ENCODE measurements around the gene ELOVL3.
"Not testable (repeated sequence)": the region's sequence is repeated elsewhere in the genome, so short reads cannot be mapped to it uniquely, and the experiment has no call there.

Gene ELOVL3

GRCh38 chr10:102245932-102246251 lies 19.8 kb downstream of the ELOVL3 start:
- in situ Hi-C loops (cut with MboI; ENCODE audit: low sequenced_read_pairs), result loop anchor here (25.0 kb wide), 1 partner anchor 341 kb away; no protein-coding TSS in a partner anchor

- in situ Hi-C loops (cut with MboI; ENCODE audit: low sequenced_read_pairs), result loop anchor here (25.0 kb wide), 1 partner anchor 341 kb away; no protein-coding TSS in a partner anchor
These were observed 20.2 kb downstream of the ELOVL3 start for GRCh38 chr10:102246261-102246660.

GRCh38 chr10:102247734-102248133 lies 21.6 kb downstream of the ELOVL3 start:
- in situ Hi-C loops (cut with MboI; ENCODE audit: low sequenced_read_pairs), result loop anchor here (25.0 kb wide), 1 partner anchor 340 kb away; no protein-coding TSS in a partner anchor

- in situ Hi-C loops (cut with MboI; ENCODE audit: low sequenced_read_pairs), result not testable (repeated sequence)
These were observed 26.4 kb downstream of the ELOVL3 start for GRCh38 chr10:102252508-102252907.

GRCh38 chr10:102254426-102254825 lies 28.3 kb downstream of the ELOVL3 start:
- in situ Hi-C loops (cut with MboI; ENCODE audit: low sequenced_read_pairs), result no loop called here

- in situ Hi-C loops (cut with MboI; ENCODE audit: low sequenced_read_pairs), result no loop called here
These were observed 29.3 kb downstream of the ELOVL3 start for GRCh38 chr10:102255404-102255803.

- in situ Hi-C loops (cut with MboI; ENCODE audit: low sequenced_read_pairs), result no loop called here
These were observed 35.1 kb downstream of the ELOVL3 start for GRCh38 chr10:102261196-102261595.

GRCh38 chr10:102261842-102262241 lies 35.7 kb downstream of the ELOVL3 start:
- in situ Hi-C loops (cut with MboI; ENCODE audit: low sequenced_read_pairs), result no loop called here

GRCh38 chr10:102262744-102263370 lies 36.8 kb downstream of the ELOVL3 start:
- in situ Hi-C loops (cut with MboI; ENCODE audit: low sequenced_read_pairs), result no loop called here

- in situ Hi-C loops (cut with MboI; ENCODE audit: low sequenced_read_pairs), result no loop called here
These were observed 38.3 kb downstream of the ELOVL3 start for GRCh38 chr10:102264371-102264770.

- in situ Hi-C loops (cut with MboI; ENCODE audit: low sequenced_read_pairs), result no loop called here
These were observed 40.6 kb downstream of the ELOVL3 start for GRCh38 chr10:102266670-102267069.

GRCh38 chr10:102267748-102268147 lies 41.6 kb downstream of the ELOVL3 start:
- in situ Hi-C loops (cut with MboI; ENCODE audit: low sequenced_read_pairs), result no loop called here

- in situ Hi-C loops (cut with MboI; ENCODE audit: low sequenced_read_pairs), result no loop called here
These were observed 42.3 kb downstream of the ELOVL3 start for GRCh38 chr10:102268375-102268888.

GRCh38 chr10:102269017-102269416 lies 42.9 kb downstream of the ELOVL3 start:
- in situ Hi-C loops (cut with MboI; ENCODE audit: low sequenced_read_pairs), result no loop called here

GRCh38 chr10:102274062-102274461 lies 48.0 kb downstream of the ELOVL3 start:
- in situ Hi-C loops (cut with MboI; ENCODE audit: low sequenced_read_pairs), result no loop called here

- in situ Hi-C loops (cut with MboI; ENCODE audit: low sequenced_read_pairs), result no loop called here
These were observed 49.2 kb downstream of the ELOVL3 start for GRCh38 chr10:102275343-102275742.

GRCh38 chr10:102279104-102279503 lies 53.0 kb downstream of the ELOVL3 start:
- in situ Hi-C loops (cut with MboI; ENCODE audit: low sequenced_read_pairs), result no loop called here

Data from HL-60/S4 treated with retinoic acid at 250 ng/mL for 4 days and 3 days (cell line).